ENCODE data around the gene GALM. TPM values are rescaled to one million over a fixed set of nuclear protein-coding genes. Genes with fewer than 3 reads are reported as not detected.

Gene GALM
- total and polyA plus RNA-seq, 2 donors from 2014 or later = 17.9 to 79.9 TPM

GRCh38 chr2:38742797-38743559 lies 77.1 kb downstream of the GALM start:
- Histone ChIP-seq H3K4me1 (ENCODE audit: control insufficient read depth in 2 of 3, insufficient read depth in 2 of 3, low read depth in 1 of 3, low read length in 3 of 3) (peaks cover 0 to 11% (median 9%) of the 10 kb centered on the region in 3 donors), H3K36me3 (ENCODE audit: control insufficient read depth in 2 of 3, insufficient read depth in 3 of 3, low read length in 3 of 3) (peaks cover 17 to 47% (median 25%) of the 10 kb centered on the region in 3 donors), H3K27ac (ENCODE audit: low read depth in 2 of 2, low read length in 2 of 2) (no peak overlapping the region), H3K9ac (ENCODE audit: low read length in 3 of 3) (no peak overlapping the region), H3K9me3 (ENCODE audit: control insufficient read depth in 2 of 3, insufficient read depth in 1 of 3, low read length in 3 of 3) (no peaks in the 10 kb centered on the region), H3K4me3 (ENCODE audit: low read length in 3 of 3) (no peak overlapping the region), H3K27me3 (ENCODE audit: control insufficient read depth, insufficient read depth, low read length) (no peaks in the 10 kb centered on the region)
- no peak for DNase-seq
- intact Hi-C loops (cut with DNase I) = no loop called here
- TF ChIP-seq CTCF (IDR thresholded peaks at IDR 0.05; ENCODE audit: borderline replicate concordance, extremely low read depth, insufficient read depth) = no peak
- no peak for FAIRE-seq

- no peak for DNase-seq
- Histone ChIP-seq H3K27ac (ENCODE audit: low read depth in 2 of 2, low read length in 2 of 2) (no peak overlapping the region), H3K4me3 (ENCODE audit: low read length in 3 of 3) (no peak overlapping the region), H3K9ac (ENCODE audit: low read length in 3 of 3) (no peak overlapping the region), H3K4me1 (ENCODE audit: control insufficient read depth in 2 of 3, insufficient read depth in 2 of 3, low read depth in 1 of 3, low read length in 3 of 3) (peaks cover 0 to 12% (median 11%) of the 10 kb centered on the region in 3 donors), H3K9me3 (ENCODE audit: control insufficient read depth in 2 of 3, insufficient read depth in 1 of 3, low read length in 3 of 3) (no peaks in the 10 kb centered on the region), H3K36me3 (ENCODE audit: control insufficient read depth in 2 of 3, insufficient read depth in 3 of 3, low read length in 3 of 3) (peaks cover 24 to 56% (median 33%) of the 10 kb centered on the region in 3 donors), H3K27me3 (ENCODE audit: control insufficient read depth, insufficient read depth, low read length) (no peaks in the 10 kb centered on the region)
- FAIRE-seq = no peak
- no peak for TF ChIP-seq CTCF (IDR thresholded peaks at IDR 0.05; ENCODE audit: borderline replicate concordance, extremely low read depth, insufficient read depth)
- intact Hi-C loops (cut with DNase I) = no loop called here
These were observed 77.9 kb downstream of the GALM start for GRCh38 chr2:38743672-38744398.

- FAIRE-seq = no peak
- TF ChIP-seq CTCF (IDR thresholded peaks at IDR 0.05; ENCODE audit: borderline replicate concordance, extremely low read depth, insufficient read depth) = no peak
- H3K36me3 ChIP-seq (ENCODE audit: control insufficient read depth in 2 of 3, insufficient read depth in 3 of 3, low read length in 3 of 3) = peaks cover 28 to 59% (median 34%) of the 10 kb centered on the region in 3 donors
- peaks cover 3 to 12% (median 11%) of the 10 kb centered on the region in 3 donors for H3K4me1 ChIP-seq (ENCODE audit: control insufficient read depth in 2 of 3, insufficient read depth in 2 of 3, low read depth in 1 of 3, low read length in 3 of 3)
- DNase-seq = no peak
- H3K9ac ChIP-seq (ENCODE audit: low read length in 3 of 3) = no peak overlapping the region
- H3K27me3 ChIP-seq (ENCODE audit: control insufficient read depth, insufficient read depth, low read length) = no peaks in the 10 kb centered on the region
- H3K4me3 ChIP-seq (ENCODE audit: low read length in 3 of 3) = no peak overlapping the region
- intact Hi-C loops (cut with DNase I) = no loop called here
- no peaks in the 10 kb centered on the region for H3K9me3 ChIP-seq (ENCODE audit: control insufficient read depth in 2 of 3, insufficient read depth in 1 of 3, low read length in 3 of 3)
- H3K27ac ChIP-seq (ENCODE audit: low read depth in 2 of 2, low read length in 2 of 2) = no peak overlapping the region
These were observed 78.5 kb downstream of the GALM start for GRCh38 chr2:38744399-38744780.
